K562 (cell line): ENCODE measurements around the gene ATG7. TPM values are rescaled to one million over a fixed set of nuclear protein-coding genes. Genes with fewer than 3 reads are reported as not detected.

Experiments
- ATAC-seq: fragments of 200-7000 bp; cut with Tn5 transposase; 3 replicates; pipeline ENCODE4 v1.9.1; 2020; ENCODE audit warnings: moderate library complexity
- BruUV-seq: library from RNA; stranded (reverse); fragments of 400-500 nt; replicated peaks from 2 replicates; lab custom pipeline; 2021; lab: Mats Ljungman, UMichigan
- CTCF ChIA-PET: fragments of 300-600 bp; formaldehyde crosslinking; extraction: SDS; loops from one replicate; lab custom pipeline; 2021; ENCODE audit warnings: low intra/inter-chr PET ratio; lab: Yijun Ruan, JAX
- POLR2A ChIA-PET: fragments of 300-600, 350-650 bp; sonication (Branson Sonifier 250); formaldehyde crosslinking; extraction: SDS; loops from one replicate; lab custom pipeline; 2021; ENCODE audit warnings: antibody characterized with exemption, inconsistent platforms; lab: Yijun Ruan, JAX
- DNase-seq, 4 experiments: peaks; one replicate each; pipeline versions ENCODE4 v3.0.0 to v3.0.0-alpha.2; 2011 to 2018; ENCODE audit warnings: low spot score in 3 of 4, mixed read lengths in 3 of 4; ENCODE audit errors: extremely low read depth in 1 of 4
- FAIRE-seq: peaks from 2 replicates; lab custom pipeline; 2011; peaks lifted over from hg19 to GRCh38; lab: Jason Lieb, UNC
- H2AFZ ChIP-seq: 2 replicates; pipeline ENCODE4 v1.6.0; 2011; ENCODE audit warnings: low read depth, low read length, control low read depth, inconsistent platforms
- H3K27ac ChIP-seq: fragments of 200-600 bp; 3 replicates; pipeline ENCODE4 v1.8.0; 2011; ENCODE audit warnings: low read depth, mild to moderate bottlenecking, control low read depth, inconsistent platforms, low read length, moderate library complexity, mixed read lengths; ENCODE audit errors: extremely low read depth
- H3K27me3 ChIP-seq, 2 experiments: fragments of 300-600 bp in 1 of 2; 2 replicates in 1 of 2; 3 replicates in 1 of 2; pipeline versions ENCODE4 v1.6.0 to v1.8.0; 2011; ENCODE audit warnings: inconsistent platforms in 2 of 2, low read length in 2 of 2, mild to moderate bottlenecking in 1 of 2, mixed read lengths in 1 of 2, moderate library complexity in 1 of 2; ENCODE audit not compliant: control insufficient read depth in 2 of 2, insufficient read depth in 2 of 2
- H3K36me3 ChIP-seq: fragments of 300-600 bp; 3 replicates; pipeline ENCODE4 v1.8.0; 2011; ENCODE audit warnings: mild to moderate bottlenecking, low read length, inconsistent platforms; ENCODE audit not compliant: control insufficient read depth, insufficient read depth
- H3K4me1 ChIP-seq, 2 experiments: fragments of 200-600 bp in 1 of 2; replicated peaks in 1 of 2; 2 replicates in 1 of 2; 3 replicates in 1 of 2; pipeline versions ENCODE4 v1.5.1 to v1.8.0; 2011; ENCODE audit warnings: inconsistent platforms in 2 of 2, low read length in 2 of 2, mild to moderate bottlenecking in 1 of 2, mixed read lengths in 1 of 2, moderate library complexity in 1 of 2; ENCODE audit not compliant: control insufficient read depth in 2 of 2, insufficient read depth in 2 of 2
- H3K4me2 ChIP-seq: 2 replicates; pipeline ENCODE4 v1.6.1; 2011; ENCODE audit warnings: low read length, control low read depth, inconsistent platforms, mixed read lengths; ENCODE audit not compliant: insufficient read depth
- H3K4me3 ChIP-seq: fragments of 200-600 bp; sonication (generic), shearing (Covaris generic); 2 replicates; pipeline ENCODE4 v1.5.1; 2016; ENCODE audit warnings: control low read depth, inconsistent platforms
- H3K79me2 ChIP-seq: fragments of 200-600 bp; 3 replicates; pipeline ENCODE4 v1.8.0; 2011; ENCODE audit warnings: low read length, inconsistent platforms; ENCODE audit not compliant: control insufficient read depth, insufficient read depth
- H3K9ac ChIP-seq, 2 experiments: 2 replicates each; pipeline versions ENCODE4 v1.6.0 to v1.6.1; 2011; ENCODE audit warnings: low read depth in 2 of 2, low read length in 2 of 2, control low read depth in 1 of 2, inconsistent platforms in 1 of 2, mild to moderate bottlenecking in 1 of 2, mixed read lengths in 1 of 2; ENCODE audit not compliant: insufficient read depth in 1 of 2
- H3K9me1 ChIP-seq: one replicate; pipeline ENCODE4 v1.6.0; 2011; ENCODE audit warnings: inconsistent platforms, mild to moderate bottlenecking, low read length, moderate library complexity; ENCODE audit not compliant: control insufficient read depth, insufficient read depth
- H3K9me3 ChIP-seq: replicated peaks from 2 replicates; pipeline ENCODE4 v1.5.1; 2011; ENCODE audit warnings: low read depth, low read length, inconsistent platforms; ENCODE audit not compliant: control insufficient read depth, insufficient read depth
- H4K20me1 ChIP-seq: replicated peaks from 2 replicates; pipeline ENCODE4 v1.6.1; 2011; ENCODE audit warnings: low read length, inconsistent platforms, mixed read lengths; ENCODE audit not compliant: control insufficient read depth, insufficient read depth
- ETV5 ChIP-seq: sonication (generic); formaldehyde crosslinking; IDR thresholded peaks from 2 replicates; pipeline ENCODE4 v1.4.0; 2020; ENCODE audit warnings: low read depth, mild to moderate bottlenecking, missing genetic modification reagents
- HMBOX1 ChIP-seq: sonication (generic); IDR thresholded peaks from 2 replicates; pipeline ENCODE4 v1.6.1; 2016
- MLLT1 ChIP-seq, 2 experiments: fragments of 450-650 bp; IDR thresholded peaks; 2 replicates each; pipeline ENCODE4 v1.6.1; 2016
- PRPF4 ChIP-seq: fragments of 200-400 bp; formaldehyde crosslinking; IDR thresholded peaks from one replicate; pipeline ENCODE4 v1.6.1; 2017; ENCODE audit warnings: low read length, low read depth, mild to moderate bottlenecking; ENCODE audit not compliant: insufficient read depth, poor library complexity, severe bottlenecking
- SMAD4 ChIP-seq: fragments of 250-450 bp; sonication (Bioruptor Pico); conservative IDR thresholded peaks from 2 replicates; pipeline ENCODE4 v1.8.0; 2021; ENCODE audit warnings: inconsistent platforms, mild to moderate bottlenecking, moderate library complexity
- SP1 ChIP-seq: sonication (generic); formaldehyde crosslinking; IDR thresholded peaks from 2 replicates; pipeline ENCODE4 v1.8.1; 2022; ENCODE audit warnings: mild to moderate bottlenecking, missing genetic modification reagents
- WGBS: fragments of 100-300 bp; shearing (Covaris generic); methylation state at CpG from one replicate; pipeline ENCODE4 v1.1.6; 2016; ENCODE audit warnings: low coverage, mixed read lengths; ENCODE audit not compliant: insufficient coverage; ENCODE audit errors: missing lambda C conversion rate; 5-methylcytosine and 5-hydroxymethylcytosine counted together
- in situ Hi-C: fragments of 300-500 bp; cut with MboI; formaldehyde crosslinking; loops from 4 replicates; pipeline ENCODE4 v1.15.0; 2018; ENCODE audit warnings: inconsistent platforms, mixed read lengths
- intact Hi-C: fragments of 100-400 bp; cut with micrococcal nuclease; formaldehyde crosslinking; loops from 2 replicates; pipeline ENCODE4 v1.14.2; 2022
- polyA plus RNA-seq, 8 experiments: library from polyadenylated mRNA; depleted of rRNA in 4 of 8; stranded (reverse) in 5 of 8; unstranded in 3 of 8; fragments of >200 nt; fragmentation: Nextera tagmentation in 2 of 8; fragmentation: Illumina TruSeq in 1 of 8; extraction: Ambion mirVana in 2 of 8; extraction: Trizol in 1 of 8; gene quantifications; 2 replicates each; pipeline versions ENCODE4 v1.2.1 to v1.2.3, GENCODE V29; 2011 to 2014; ENCODE audit warnings: inconsistent platforms in 1 of 8, missing spikeins in 1 of 8
- total RNA-seq, 7 experiments: library from RNA; depleted of rRNA in 6 of 7; stranded (reverse); fragments of >200 nt in 6 of 7; fragmentation: Illumina TruSeq in 2 of 7; extraction: Trizol in 2 of 7; gene quantifications; 2 replicates each; pipeline versions ENCODE4 v1.2.1 to v1.2.3, GENCODE V29; 2011 to 2021; ENCODE audit warnings: low replicate concordance in 1 of 7

The ATG7 gene
- total and polyA plus RNA-seq, 9 of the 15 experiments (the other 6 are each of a cell fraction or from before 2014, with no cell fraction given) = 18.3 to 45.3 (median 33.6) TPM

DNA sequence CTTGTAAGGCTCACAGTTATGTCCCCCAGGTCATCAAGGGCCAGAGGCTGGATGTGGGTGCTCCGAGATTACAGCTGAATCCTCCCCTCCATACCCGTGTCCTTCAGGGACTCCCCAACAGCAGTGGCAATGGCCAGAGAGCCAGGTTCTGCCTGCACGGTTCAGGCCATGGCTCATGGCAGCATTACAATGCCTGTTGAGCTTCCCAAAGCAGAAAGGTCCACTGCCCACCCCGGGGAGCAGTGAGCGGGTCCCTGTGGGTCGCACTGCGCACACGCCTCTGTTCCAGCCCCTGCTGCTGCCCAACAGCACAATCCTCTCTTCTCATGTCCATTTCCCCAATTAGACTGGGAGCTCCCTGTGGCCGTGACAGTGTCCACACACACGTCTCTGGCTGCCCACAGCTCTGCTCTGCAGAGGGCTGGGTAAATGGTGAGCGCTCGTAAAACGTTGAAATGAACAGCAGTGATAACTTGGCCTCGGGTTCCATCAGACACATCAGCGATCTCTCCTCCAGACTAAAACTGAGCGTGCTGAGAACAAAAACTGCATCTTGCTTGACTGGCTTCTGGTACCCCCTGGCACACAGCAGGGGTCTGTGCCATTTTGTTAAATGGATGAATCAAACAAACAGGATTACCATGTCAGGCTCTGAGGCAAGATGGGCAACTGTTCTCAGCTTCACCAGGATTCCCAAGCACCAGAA, 291.1 kb downstream of the ATG7 start:
- Histone ChIP-seq H3K4me1 (peaks cover 0 to 18% of the 10 kb centered on the region in 2 experiments; a peak in 1 of 5 replicates), H3K36me3 (no peaks in the 10 kb centered on the region; the same call in 2 of the 3 replicates), H3K9me1 (no peaks in the 10 kb centered on the region), H3K4me3 (no peak overlapping the region), H3K9ac (no peak overlapping the region), H2AFZ (no peak overlapping the region), H3K79me2 (no peaks in the 10 kb centered on the region), H3K27me3 (no peaks in the 10 kb centered on the region), H4K20me1 (peaks cover 4% of the 10 kb centered on the region), H3K27ac (no peak overlapping the region), H3K9me3 (no peaks in the 10 kb centered on the region), H3K4me2 (no peak overlapping the region)
- POLR2A ChIA-PET = interaction anchor here (0.7 to 1.2 kb wide), 2 partner anchors 9 to 18 kb away, joined by 3 read pairs; no protein-coding TSS in a partner anchor
- FAIRE-seq (no peak), ATAC-seq (no peak), DNase-seq (no peak)
- in situ Hi-C loops (no loop called here), intact Hi-C loops (no loop called here)
- BruUV-seq = TSS peak; percentile 34
- TF ChIP-seq SMAD4 (CRISPR knock-in tag) (no peak), HMBOX1 (no peak), MLLT1 (IDR thresholded peaks at IDR 0.05) (no peak), ETV5 (CRISPR knock-in tag) (no peak), SP1 (CRISPR knock-in tag) (no peak), PRPF4 (no peak)
- CTCF ChIA-PET = no interaction called here
- 66% methylated on average over 16 of the region's 16 CpGs for WGBS
